ENCODE measurements around the gene BTF3L4. TPM values are rescaled to one million over a fixed set of nuclear protein-coding genes. Genes with fewer than 3 reads are reported as not detected.
"Not testable (repeated sequence)": the region's sequence is repeated elsewhere in the genome, so short reads cannot be mapped to it uniquely, and the experiment has no call there.

BTF3L4 gene
- total RNA-seq, 4 donors from 2014 or later: 15.6 to 42.1 (median 22.7) TPM

- H3K9me3 ChIP-seq: no peaks in the 10 kb centered on the region
- peaks cover 0 to 7% (median 1%) of the 10 kb centered on the region in 4 donors for H3K4me1 ChIP-seq
- DNase-seq: no peak
- H3K27ac ChIP-seq: no peak overlapping the region
- TF ChIP-seq, protein P1, sequence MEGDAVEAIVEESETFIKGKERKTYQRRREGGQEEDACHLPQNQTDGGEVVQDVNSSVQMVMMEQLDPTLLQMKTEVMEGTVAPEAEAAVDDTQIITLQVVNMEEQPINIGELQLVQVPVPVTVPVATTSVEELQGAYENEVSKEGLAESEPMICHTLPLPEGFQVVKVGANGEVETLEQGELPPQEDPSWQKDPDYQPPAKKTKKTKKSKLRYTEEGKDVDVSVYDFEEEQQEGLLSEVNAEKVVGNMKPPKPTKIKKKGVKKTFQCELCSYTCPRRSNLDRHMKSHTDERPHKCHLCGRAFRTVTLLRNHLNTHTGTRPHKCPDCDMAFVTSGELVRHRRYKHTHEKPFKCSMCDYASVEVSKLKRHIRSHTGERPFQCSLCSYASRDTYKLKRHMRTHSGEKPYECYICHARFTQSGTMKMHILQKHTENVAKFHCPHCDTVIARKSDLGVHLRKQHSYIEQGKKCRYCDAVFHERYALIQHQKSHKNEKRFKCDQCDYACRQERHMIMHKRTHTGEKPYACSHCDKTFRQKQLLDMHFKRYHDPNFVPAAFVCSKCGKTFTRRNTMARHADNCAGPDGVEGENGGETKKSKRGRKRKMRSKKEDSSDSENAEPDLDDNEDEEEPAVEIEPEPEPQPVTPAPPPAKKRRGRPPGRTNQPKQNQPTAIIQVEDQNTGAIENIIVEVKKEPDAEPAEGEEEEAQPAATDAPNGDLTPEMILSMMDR (IDR thresholded peaks at IDR 0.05): no peak
- TF ChIP-seq POLR2A (IDR thresholded peaks at IDR 0.05): no peak
- no peaks in the 10 kb centered on the region for H3K27me3 ChIP-seq
- H3K36me3 ChIP-seq: peaks cover 0 to 70% (median 0%) of the 10 kb centered on the region in 3 donors
- H3K4me3 ChIP-seq: no peak overlapping the region
Measured at GRCh38 chr1:52063192-52063591, 7.1 kb downstream of the BTF3L4 start.

- Histone ChIP-seq H3K27ac (peak overlapping the region in 1 of 4 donors; percentile 7), H3K4me1 (peaks cover 0 to 11% (median 0%) of the 10 kb centered on the region in 4 donors), H3K36me3 (peaks cover 0 to 38% (median 0%) of the 10 kb centered on the region in 3 donors), H3K9me3 (no peaks in the 10 kb centered on the region), H3K4me3 (no peak overlapping the region), H3K27me3 (no peaks in the 10 kb centered on the region)
- DNase-seq: no peak
- no peak for TF ChIP-seq POLR2A (IDR thresholded peaks at IDR 0.05)
- TF ChIP-seq, protein P1 (IDR thresholded peaks at IDR 0.05): no peak
Measured at GRCh38 chr1:52070704-52071103, 14.6 kb downstream of the BTF3L4 start.

- no peaks in the 10 kb centered on the region for H3K9me3 ChIP-seq
- H3K4me3 ChIP-seq: no peak overlapping the region
- peaks cover 0 to 34% (median 0%) of the 10 kb centered on the region in 3 donors for H3K36me3 ChIP-seq
- H3K4me1 ChIP-seq: peaks cover 0 to 11% (median 0%) of the 10 kb centered on the region in 4 donors
- no peaks in the 10 kb centered on the region for H3K27me3 ChIP-seq
- DNase-seq: no peak
- no peak for TF ChIP-seq POLR2A (IDR thresholded peaks at IDR 0.05)
- TF ChIP-seq, protein P1 (IDR thresholded peaks at IDR 0.05): no peak
- no peak overlapping the region for H3K27ac ChIP-seq
Measured at GRCh38 chr1:52072291-52072690, 16.2 kb downstream of the BTF3L4 start.

DNA sequence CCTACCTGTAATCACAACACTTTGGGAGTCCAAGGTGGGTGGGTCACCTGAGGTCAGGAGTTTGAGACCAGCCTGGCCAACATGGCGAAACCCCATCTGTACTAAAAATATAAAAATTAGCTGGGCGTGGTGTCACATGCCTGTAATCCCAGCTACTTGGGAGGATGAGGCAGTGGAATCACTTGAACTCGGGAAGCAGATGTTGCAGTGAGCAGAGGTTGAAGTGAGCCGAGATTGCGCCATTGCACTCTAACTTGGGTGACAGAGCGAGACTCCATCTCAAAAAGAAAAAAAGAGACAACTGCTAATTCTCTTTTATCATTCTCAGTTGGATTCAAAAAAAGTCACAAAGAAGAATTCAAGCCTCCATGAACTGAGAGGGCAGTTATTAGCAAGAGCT lies 21.2 kb downstream of the BTF3L4 start:
- DNase-seq, H3K9me3 ChIP-seq, H3K27ac ChIP-seq, H3K4me3 ChIP-seq, H3K4me1 ChIP-seq, H3K27me3 ChIP-seq: not testable (repeated sequence)
- peaks cover 0 to 35% (median 0%) of the 10 kb centered on the region in 3 donors for H3K36me3 ChIP-seq

DNA sequence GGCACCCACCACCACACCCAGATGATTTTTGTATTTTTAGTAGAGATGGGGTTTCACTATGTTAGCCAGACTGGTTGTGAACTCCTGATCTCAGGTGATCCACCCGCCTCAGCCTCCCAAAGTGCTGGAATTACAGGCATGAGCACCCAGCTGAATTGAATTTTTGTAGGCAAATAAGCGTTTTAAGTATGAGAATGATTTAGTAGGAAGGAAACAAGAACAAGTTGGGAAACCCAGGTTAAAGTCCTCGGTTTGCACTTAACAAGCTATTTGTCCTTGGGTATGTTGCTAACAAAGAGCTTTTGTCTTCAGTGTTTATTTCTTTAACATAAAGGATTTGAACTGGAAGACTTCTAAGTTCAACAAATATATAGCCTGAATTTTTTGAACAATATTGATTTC lies 23.9 kb downstream of the BTF3L4 start:
- DNase-seq: no peak
- no peak overlapping the region for H3K4me3 ChIP-seq
- no peaks in the 10 kb centered on the region for H3K4me1 ChIP-seq
- no peaks in the 10 kb centered on the region for H3K9me3 ChIP-seq
- no peaks in the 10 kb centered on the region for H3K27me3 ChIP-seq
- peaks cover 0 to 36% (median 0%) of the 10 kb centered on the region in 3 donors for H3K36me3 ChIP-seq
- no peak for TF ChIP-seq POLR2A (IDR thresholded peaks at IDR 0.05)
- TF ChIP-seq, protein P1 (IDR thresholded peaks at IDR 0.05): no peak
- H3K27ac ChIP-seq: peak overlapping the region in 1 of 4 donors; percentile 52

- H3K4me3 ChIP-seq, H3K9me3 ChIP-seq, H3K27me3 ChIP-seq, H3K4me1 ChIP-seq, DNase-seq, H3K27ac ChIP-seq: not testable (repeated sequence)
- peaks cover 0 to 50% (median 0%) of the 10 kb centered on the region in 3 donors for H3K36me3 ChIP-seq
Measured at GRCh38 chr1:52087892-52088291, 31.8 kb downstream of the BTF3L4 start.

GRCh38 chr1:52094300-52094699 lies 38.2 kb downstream of the BTF3L4 start:
- not testable (repeated sequence) for DNase-seq, H3K4me1 ChIP-seq, H3K27me3 ChIP-seq, H3K9me3 ChIP-seq, H3K4me3 ChIP-seq, H3K27ac ChIP-seq
- H3K36me3 ChIP-seq: peaks cover 0 to 13% (median 0%) of the 10 kb centered on the region in 3 donors

Data from Peyer's patch (tissue), 4 donors.